Sciatic nerve (tissue), 2 donors: ENCODE data around the gene TMEM63B. TPM values are rescaled to one million over a fixed set of nuclear protein-coding genes. Genes with fewer than 3 reads are reported as not detected.

Source experiments
- ATAC-seq: fragments of 200-7000 bp; cut with Tn5 transposase; one replicate; pipeline ENCODE4 v1.9.1; 2020; ENCODE audit warnings: mild to moderate bottlenecking, moderate library complexity
- DNase-seq: peaks from one replicate; pipeline ENCODE4 v3.0.0-alpha.2; 2020; ENCODE audit warnings: low spot score
- intact Hi-C: fragments of 100-400 bp; cut with DNase I; formaldehyde crosslinking; loops from one replicate; pipeline ENCODE4 v1.14.2; 2022
- total RNA-seq: library from RNA; stranded (reverse); fragmentation: NEBNext Ultra II Directional; extraction: Animal tissue kit (Norgen Biotek cat#: 25700); gene quantifications from one replicate; pipeline ENCODE4 v1.2.1, GENCODE V29; 2021
- donor health status: DM: no; HTN: no; CAD: no.
- donor health status: DM: no; HTN: no; CAD: no.

TMEM63B gene
- total RNA-seq, 1 donor from 2014 or later = 38.0 TPM

DNA sequence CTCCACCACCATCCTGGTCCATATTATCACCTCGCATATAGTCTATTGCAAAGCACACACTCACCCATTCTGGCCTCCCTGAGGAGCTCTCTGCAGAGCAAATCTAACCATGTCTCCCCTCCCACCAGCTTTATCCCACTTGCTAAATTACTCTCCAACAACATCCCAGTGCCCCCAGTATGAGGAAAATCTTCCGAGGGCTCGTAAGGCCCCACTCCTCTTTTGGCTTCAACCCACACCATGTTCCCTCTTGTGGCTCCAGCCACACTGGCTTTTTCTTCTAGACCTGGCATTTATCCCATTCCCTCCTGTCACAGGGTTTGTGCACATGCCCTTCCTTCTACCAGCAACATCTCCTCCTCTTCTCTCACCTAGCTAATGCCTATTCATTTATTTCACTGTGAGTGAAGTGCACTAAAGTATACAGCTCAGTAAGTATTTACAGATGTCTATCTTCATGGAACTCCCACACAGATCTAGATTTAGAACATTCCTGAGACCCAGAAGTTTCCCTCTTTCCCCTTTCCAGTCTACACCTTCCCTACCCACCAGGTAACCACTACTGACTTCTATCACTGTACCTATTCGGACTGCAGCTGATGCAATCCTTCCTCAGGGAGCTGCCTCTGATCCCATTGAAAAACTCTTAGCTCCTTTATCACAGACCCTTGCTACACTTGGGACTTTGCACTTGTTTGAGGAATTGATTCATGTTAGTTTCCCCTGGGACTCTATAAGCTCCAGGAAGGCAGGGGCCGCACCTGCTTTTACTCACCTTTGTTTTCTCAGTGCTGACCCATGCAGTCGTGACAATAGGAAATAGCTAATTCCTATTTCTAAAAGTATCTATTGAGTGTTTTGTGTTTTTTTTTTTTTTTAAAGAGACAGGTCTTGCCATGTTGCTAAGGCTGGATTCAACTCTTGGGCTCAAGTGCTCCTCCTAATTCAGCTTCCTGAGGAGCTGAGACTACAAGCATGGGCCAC lies 15.6 kb upstream of the TMEM63B start:
- ATAC-seq (no peak), DNase-seq (no peak)
- intact Hi-C loops = no loop called here

DNA sequence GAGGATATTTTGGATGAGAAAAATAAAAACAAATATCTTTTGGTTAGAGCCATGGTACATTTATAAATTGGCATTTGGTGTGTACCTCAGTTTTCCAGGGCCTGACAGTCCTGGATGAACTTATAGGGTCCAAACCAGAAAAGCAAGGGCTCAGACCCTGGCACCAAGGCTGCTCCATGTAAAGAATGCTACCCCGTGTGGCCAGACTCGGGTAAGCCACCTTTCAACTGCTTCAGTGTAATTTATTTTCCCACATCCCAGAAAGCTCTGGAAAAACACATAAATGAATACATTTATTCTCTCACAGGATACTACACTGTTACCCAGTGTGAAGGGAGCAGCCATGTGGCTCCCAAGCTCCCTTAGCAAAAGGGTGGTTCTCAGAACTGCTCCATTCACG lies 13.9 kb upstream of the TMEM63B start:
- no peak for DNase-seq
- intact Hi-C loops = no loop called here
- no peak for ATAC-seq

GRCh38 chr6:44115866-44116265 lies 11.5 kb upstream of the TMEM63B start:
- DNase-seq (no peak), ATAC-seq (no peak)

DNA sequence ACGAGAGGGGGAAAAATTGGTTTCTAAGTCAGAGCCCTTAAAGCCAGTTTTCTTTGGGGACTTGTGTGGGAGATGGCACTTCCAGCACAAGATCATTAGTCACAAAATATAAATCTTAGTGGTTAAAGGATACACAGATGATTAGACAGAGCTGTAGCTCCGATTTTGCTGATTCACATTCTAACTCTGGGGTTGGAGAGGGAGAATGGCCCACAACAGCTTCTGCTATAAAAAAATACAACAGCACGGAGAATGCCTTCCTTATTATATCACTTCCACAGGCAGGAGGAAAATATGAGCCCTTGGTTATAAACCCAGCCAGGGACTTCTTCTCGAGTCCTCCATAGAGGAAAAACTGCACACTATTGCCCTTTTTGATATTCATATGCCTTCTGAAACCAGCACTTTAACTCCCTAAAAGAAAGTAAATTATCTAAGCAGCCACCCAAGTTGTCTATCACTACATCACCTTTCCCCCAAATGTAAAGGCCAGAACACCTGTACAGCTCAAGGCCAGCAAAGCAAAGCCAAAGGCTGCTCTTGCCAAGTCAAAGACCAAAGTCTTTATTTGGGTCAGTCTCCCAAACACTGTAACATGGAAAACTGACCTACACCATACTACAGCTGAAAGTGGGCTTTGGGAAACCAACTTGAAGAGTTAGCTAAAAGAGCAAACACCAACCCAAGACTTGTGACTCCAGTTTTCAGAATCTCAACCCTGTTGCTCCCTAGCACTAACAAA lies 10.5 kb upstream of the TMEM63B start:
- intact Hi-C loops = no loop called here
- DNase-seq (no peak), ATAC-seq (no peak)

More at GRCh38 chr6:44115866-44116265, 11.5 kb upstream of the TMEM63B start:
- intact Hi-C loops = no loop called here

- DNase-seq (no peak), ATAC-seq (no peak)
- intact Hi-C loops = no loop called here
Measured at GRCh38 chr6:44117397-44118128, 9.8 kb upstream of the TMEM63B start.

DNA sequence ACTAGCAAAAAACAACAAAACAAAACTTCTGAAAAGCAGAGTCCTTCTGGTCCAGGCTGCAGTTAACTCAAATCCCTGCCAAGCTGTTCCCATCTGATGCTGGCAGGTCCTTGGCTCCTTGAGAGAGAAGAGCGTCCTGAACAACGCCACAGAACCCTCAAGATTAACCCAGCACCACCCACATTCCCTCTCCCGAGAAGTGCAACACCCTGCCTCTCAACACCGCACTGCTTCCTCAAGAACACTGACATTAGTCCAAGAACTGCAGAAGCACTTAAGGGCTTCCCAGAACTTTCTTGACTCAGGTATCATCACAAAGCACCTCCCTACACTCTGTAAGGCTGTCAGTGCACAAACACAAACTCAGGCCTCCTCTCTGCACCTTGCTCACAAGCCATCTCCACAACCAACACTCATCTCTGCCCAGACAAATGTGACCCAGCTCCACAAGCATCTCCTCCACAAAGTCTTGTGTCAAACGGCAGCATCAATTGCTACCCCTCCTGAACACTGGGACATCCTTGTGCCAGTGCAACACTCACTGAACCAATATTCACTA lies 7.6 kb upstream of the TMEM63B start:
- intact Hi-C loops = no loop called here
- no peak for ATAC-seq

GRCh38 chr6:44120692-44121443 lies 6.5 kb upstream of the TMEM63B start:
- no peak for DNase-seq
- intact Hi-C loops = no loop called here
- no peak for ATAC-seq

More for the DNA sequence above, 7.6 kb upstream of the TMEM63B start:
- no peak for DNase-seq

GRCh38 chr6:44122801-44123200 lies 4.6 kb upstream of the TMEM63B start:
- intact Hi-C loops = no loop called here
- no peak for ATAC-seq

DNA sequence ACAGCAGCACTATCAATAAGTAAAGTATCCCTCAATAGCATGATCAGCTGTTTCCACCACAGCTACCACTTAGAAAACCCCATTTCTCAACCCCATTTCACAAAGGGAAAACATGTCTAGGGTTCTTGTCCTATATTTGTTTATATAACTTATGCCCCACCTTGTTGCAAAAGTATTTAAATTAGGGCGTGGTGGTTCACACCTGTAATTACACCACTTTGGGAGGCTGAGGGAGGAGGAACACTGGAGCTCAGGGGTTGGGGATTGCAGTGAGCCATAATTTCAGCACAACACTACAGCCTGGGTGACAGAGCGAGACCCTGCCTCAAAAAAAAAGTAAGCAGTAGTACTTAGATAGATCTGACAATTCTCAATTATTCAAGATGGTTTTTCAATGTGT lies 3.8 kb upstream of the TMEM63B start:
- DNase-seq = no peak
- no peak for ATAC-seq
- intact Hi-C loops = no loop called here

More at GRCh38 chr6:44122801-44123200, 4.6 kb upstream of the TMEM63B start:
- DNase-seq = no peak

- ATAC-seq (peak; percentile 58), DNase-seq (peak; percentile 78)
- intact Hi-C loops = no loop called here
Measured at GRCh38 chr6:44126320-44127149, 819 bp upstream of the TMEM63B start.

GRCh38 chr6:44128020-44128917 lies 915 bp downstream of the TMEM63B start:
- ATAC-seq = peak; percentile 63
- intact Hi-C loops = no loop called here
- peak; percentile 74 for DNase-seq

DNA sequence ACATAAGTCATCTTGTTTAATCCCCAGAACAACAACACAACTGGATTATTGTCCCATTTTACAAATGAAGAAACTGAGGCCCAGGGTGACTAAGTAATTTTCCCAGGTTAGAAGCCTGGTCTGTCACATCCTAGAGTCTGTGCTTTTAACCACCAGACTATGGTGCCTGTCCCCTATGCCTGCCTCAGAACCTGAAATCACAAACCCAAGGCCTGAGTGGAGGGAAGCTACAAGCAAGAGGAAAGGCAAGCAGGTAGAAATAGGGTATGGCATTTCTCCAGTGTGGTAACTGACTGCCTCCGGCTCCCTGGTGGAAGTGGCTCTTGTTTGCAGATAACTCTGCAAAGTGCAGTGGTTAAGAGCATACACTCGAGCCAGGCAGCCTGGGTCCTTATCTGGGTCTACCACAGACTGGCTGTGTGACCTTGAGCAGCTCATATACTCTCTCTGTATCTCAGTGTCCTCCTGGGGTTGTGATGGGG lies 2.5 kb downstream of the TMEM63B start:
- intact Hi-C loops = no loop called here
- ATAC-seq = no peak
- no peak for DNase-seq

- no peak for ATAC-seq
- intact Hi-C loops = no loop called here
- no peak for DNase-seq
Measured at GRCh38 chr6:44131892-44132291, 4.5 kb downstream of the TMEM63B start.

- intact Hi-C loops = no loop called here
- DNase-seq = no peak
- ATAC-seq = no peak
Measured at GRCh38 chr6:44132476-44132875, 5.1 kb downstream of the TMEM63B start.

DNA sequence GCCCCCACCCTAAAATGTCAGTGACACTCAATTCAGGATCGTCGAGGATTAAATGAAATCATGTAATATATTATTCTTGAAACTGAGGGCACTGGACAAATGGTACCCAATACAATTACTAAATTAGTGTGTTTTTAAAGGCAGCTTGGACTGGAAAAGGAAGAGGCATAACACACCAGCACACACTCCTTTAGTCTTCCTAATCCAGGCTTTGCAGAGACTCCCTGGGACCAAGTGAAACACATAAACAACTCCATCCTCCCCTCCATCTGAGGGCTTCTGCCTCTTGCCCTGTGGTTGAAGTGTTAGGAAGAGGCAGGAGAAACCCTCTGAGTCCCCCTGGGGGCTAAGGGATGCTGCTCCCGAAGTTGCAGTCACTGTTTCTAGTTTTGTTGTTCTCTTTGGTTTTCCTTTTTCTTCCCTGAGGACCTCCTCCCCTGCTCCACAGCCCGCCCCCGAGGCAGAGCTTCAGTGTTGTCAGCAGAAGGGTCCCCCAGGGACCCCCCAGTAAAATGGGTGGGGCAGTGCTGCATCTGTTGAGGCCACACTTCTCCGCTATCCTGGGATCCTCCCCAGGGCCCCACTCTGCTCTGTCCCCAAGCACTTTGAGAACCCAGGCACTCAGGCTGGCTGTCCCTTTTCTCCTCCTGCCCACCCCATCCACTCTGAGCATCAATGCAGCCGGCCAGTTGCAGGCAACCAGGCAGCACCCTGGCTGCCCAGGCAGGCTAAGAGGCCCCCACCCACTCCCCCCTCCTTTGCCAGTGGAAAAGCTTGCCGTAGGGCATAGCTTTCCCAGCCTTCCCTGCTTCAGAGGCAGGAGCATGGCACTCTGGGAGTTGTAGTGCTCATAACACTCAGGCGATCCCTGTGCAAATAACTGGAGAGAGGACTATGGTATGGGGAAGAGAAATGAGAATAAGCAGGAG lies 5.9 kb downstream of the TMEM63B start:
- no peak for DNase-seq
- intact Hi-C loops = no loop called here
- ATAC-seq = peak; percentile 92
